GM12878 (cell line): ENCODE results near the gene GCA. TPM values are rescaled to one million over a fixed set of nuclear protein-coding genes. Genes with fewer than 3 reads are reported as not detected.

Experiments used
- FOXM1 ChIP-seq: IDR thresholded peaks from 2 replicates; pipeline ENCODE4 v1.6.1; 2012; ENCODE audit warnings: low read depth, mild to moderate bottlenecking, inconsistent platforms, low read length, moderate library complexity
- HDAC6 ChIP-seq: fragments of 200-600 bp; sonication (generic); IDR thresholded peaks from one replicate; pipeline ENCODE4 v1.8.0; 2017; ENCODE audit warnings: antibody characterized with exemption; ENCODE audit not compliant: unreplicated experiment
- KLF5 ChIP-seq: fragments of 450-650 bp; IDR thresholded peaks from 2 replicates; pipeline ENCODE4 v1.6.1; 2014; ENCODE audit warnings: mild to moderate bottlenecking; ENCODE audit not compliant: partially characterized antibody
- NFYA ChIP-seq: IDR thresholded peaks from 2 replicates; pipeline ENCODE4 v1.6.1; 2011; ENCODE audit warnings: low read depth, mild to moderate bottlenecking, low read length, improper control_type of control experiment, borderline replicate concordance
- NR2F1 ChIP-seq: fragments of 450-650 bp; conservative IDR thresholded peaks from 2 replicates; pipeline ENCODE4 v1.6.1; 2017; ENCODE audit warnings: mild to moderate bottlenecking
- POLR2AphosphoS5 ChIP-seq: IDR thresholded peaks from 2 replicates; pipeline ENCODE4 v1.6.1; 2011; ENCODE audit warnings: mild to moderate bottlenecking, low read length, inconsistent platforms
- TCF12 ChIP-seq: IDR thresholded peaks from 2 replicates; pipeline ENCODE4 v1.6.1; 2011; ENCODE audit warnings: low read depth, mild to moderate bottlenecking, low read length
- ZZZ3 ChIP-seq: IDR thresholded peaks from 2 replicates; pipeline ENCODE4 v1.6.1; 2011; ENCODE audit warnings: low read depth; ENCODE audit not compliant: control insufficient read depth, insufficient read length
- polyA plus RNA-seq, 11 experiments: library from polyadenylated mRNA; depleted of rRNA in 4 of 11; unstranded in 6 of 11; stranded (reverse) in 5 of 11; fragments of >200 nt; fragmentation: Nextera tagmentation in 4 of 11; fragmentation: Illumina TruSeq in 1 of 11; extraction: Ambion mirVana in 4 of 11; extraction: Trizol in 1 of 11; gene quantifications; 1 replicate in 1 of 11; 2 replicates in 10 of 11; pipeline versions ENCODE4 v1.2.1 to v1.2.3, GENCODE V29; 2011 to 2016; ENCODE audit warnings: inconsistent platforms in 2 of 11, missing spikeins in 2 of 11, low read depth in 1 of 11
- total RNA-seq, 4 experiments: library from RNA; depleted of rRNA in 3 of 4; stranded (reverse); fragments of >200 nt in 3 of 4; fragmentation: Illumina TruSeq in 1 of 4; extraction: Trizol in 1 of 4; gene quantifications; 2 replicates each; pipeline versions ENCODE4 v1.2.1 to v1.2.3, GENCODE V29; 2013 to 2021
- TF ChIP-seq, protein P1 (sequence below): fragments of 450-650 bp; IDR thresholded peaks from 2 replicates; pipeline ENCODE4 v1.6.1; 2017; ENCODE audit warnings: mild to moderate bottlenecking, moderate library complexity
- TF ChIP-seq, protein P2 (sequence below): IDR thresholded peaks from 2 replicates; pipeline ENCODE4 v1.6.1; 2011; ENCODE audit warnings: low read depth, low read length, improper control_type of control experiment, borderline replicate concordance
- TF ChIP-seq, protein P3 (sequence below): IDR thresholded peaks from 2 replicates; pipeline ENCODE4 v1.6.1; 2011; ENCODE audit warnings: borderline replicate concordance, low read depth, mild to moderate bottlenecking, moderate library complexity, mixed read lengths, low read length; ENCODE audit not compliant: insufficient read depth; ENCODE audit errors: extremely low read length

Gene GCA
- total and polyA plus RNA-seq, 10 of the 15 experiments (the other 5 are each of a cell fraction or from before 2014, with no cell fraction given) = 20.6 to 81.9 (median 32.0) TPM

DNA sequence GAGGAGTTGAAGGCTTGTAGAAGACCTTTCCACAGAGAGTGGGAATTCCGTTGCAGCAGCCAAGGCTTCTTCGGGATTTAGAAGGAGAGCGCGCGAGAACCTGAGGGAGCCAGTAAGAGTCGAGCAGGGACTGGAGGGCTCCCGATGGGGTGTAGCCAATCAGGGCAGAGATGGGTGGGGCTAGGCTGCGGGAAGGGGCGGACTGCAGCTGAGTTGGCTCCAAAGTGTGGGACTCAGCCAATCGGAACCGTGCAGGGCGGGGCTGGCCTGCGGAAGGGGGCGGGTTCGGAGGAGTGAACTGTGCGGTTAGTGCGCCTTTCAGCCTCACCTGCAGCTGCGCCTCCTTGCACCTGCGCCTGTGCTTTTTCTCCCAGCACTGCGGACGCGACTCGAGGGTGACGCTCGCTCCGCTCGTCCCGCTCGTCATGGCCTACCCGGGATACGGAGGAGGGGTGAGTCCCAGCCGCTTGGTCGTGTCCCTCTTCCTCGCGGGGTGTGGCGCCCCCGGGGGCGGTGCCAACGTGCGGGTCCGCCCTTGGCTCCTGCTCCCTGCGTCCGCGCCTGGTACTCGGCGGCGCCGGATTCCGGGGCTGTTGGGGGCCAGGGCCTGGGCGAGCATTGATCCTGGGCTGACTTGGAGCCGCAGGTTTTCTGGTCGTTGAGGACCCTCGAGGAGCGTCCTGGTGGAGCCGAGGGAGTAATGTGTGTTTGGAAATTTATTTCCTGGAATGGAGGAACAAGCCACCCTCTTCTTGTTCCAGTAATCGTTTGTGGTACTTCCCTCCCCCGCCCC lies at the start of gene GCA (continued):
- TF ChIP-seq, protein P1, sequence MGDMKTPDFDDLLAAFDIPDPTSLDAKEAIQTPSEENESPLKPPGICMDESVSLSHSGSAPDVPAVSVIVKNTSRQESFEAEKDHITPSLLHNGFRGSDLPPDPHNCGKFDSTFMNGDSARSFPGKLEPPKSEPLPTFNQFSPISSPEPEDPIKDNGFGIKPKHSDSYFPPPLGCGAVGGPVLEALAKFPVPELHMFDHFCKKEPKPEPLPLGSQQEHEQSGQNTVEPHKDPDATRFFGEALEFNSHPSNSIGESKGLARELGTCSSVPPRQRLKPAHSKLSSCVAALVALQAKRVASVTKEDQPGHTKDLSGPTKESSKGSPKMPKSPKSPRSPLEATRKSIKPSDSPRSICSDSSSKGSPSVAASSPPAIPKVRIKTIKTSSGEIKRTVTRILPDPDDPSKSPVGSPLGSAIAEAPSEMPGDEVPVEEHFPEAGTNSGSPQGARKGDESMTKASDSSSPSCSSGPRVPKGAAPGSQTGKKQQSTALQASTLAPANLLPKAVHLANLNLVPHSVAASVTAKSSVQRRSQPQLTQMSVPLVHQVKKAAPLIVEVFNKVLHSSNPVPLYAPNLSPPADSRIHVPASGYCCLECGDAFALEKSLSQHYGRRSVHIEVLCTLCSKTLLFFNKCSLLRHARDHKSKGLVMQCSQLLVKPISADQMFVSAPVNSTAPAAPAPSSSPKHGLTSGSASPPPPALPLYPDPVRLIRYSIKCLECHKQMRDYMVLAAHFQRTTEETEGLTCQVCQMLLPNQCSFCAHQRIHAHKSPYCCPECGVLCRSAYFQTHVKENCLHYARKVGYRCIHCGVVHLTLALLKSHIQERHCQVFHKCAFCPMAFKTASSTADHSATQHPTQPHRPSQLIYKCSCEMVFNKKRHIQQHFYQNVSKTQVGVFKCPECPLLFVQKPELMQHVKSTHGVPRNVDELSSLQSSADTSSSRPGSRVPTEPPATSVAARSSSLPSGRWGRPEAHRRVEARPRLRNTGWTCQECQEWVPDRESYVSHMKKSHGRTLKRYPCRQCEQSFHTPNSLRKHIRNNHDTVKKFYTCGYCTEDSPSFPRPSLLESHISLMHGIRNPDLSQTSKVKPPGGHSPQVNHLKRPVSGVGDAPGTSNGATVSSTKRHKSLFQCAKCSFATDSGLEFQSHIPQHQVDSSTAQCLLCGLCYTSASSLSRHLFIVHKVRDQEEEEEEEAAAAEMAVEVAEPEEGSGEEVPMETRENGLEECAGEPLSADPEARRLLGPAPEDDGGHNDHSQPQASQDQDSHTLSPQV = no peak
- TF ChIP-seq NFYA = no peak
- TF ChIP-seq NR2F1 = no peak
- TF ChIP-seq, protein P2, sequence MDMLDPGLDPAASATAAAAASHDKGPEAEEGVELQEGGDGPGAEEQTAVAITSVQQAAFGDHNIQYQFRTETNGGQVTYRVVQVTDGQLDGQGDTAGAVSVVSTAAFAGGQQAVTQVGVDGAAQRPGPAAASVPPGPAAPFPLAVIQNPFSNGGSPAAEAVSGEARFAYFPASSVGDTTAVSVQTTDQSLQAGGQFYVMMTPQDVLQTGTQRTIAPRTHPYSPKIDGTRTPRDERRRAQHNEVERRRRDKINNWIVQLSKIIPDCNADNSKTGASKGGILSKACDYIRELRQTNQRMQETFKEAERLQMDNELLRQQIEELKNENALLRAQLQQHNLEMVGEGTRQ = no peak
- TF ChIP-seq HDAC6 = no peak
- peak; percentile 86 for TF ChIP-seq TCF12
- peak; percentile 69 for TF ChIP-seq POLR2AphosphoS5
- TF ChIP-seq, protein P3, sequence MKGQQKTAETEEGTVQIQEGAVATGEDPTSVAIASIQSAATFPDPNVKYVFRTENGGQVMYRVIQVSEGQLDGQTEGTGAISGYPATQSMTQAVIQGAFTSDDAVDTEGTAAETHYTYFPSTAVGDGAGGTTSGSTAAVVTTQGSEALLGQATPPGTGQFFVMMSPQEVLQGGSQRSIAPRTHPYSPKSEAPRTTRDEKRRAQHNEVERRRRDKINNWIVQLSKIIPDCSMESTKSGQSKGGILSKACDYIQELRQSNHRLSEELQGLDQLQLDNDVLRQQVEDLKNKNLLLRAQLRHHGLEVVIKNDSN = no peak
- TF ChIP-seq FOXM1 = no peak
- no peak for TF ChIP-seq ZZZ3
- peak; percentile 34 for TF ChIP-seq KLF5
- TF ChIP-seq, all 136 proteins: peak for 38
